Thyroid gland (tissue), 4 donors: ENCODE data around the gene CD19. TPM values are rescaled to one million over a fixed set of nuclear protein-coding genes. Genes with fewer than 3 reads are reported as not detected.

ENCODE experiments used
- DNase-seq, 2 donors: peaks; one replicate each; pipeline ENCODE4 v3.0.0-alpha.2; 2019
- H3K27ac ChIP-seq, 3 donors: fragments of 200-600 bp; sonication (generic); 1 replicate in 2 of 3; 2 replicates in 1 of 3; pipeline ENCODE4 v1.5.1; 2016 to 2019; ENCODE audit warnings: mild to moderate bottlenecking in 1 of 3, moderate library complexity in 1 of 3
- H3K27me3 ChIP-seq: fragments of 200-600 bp; sonication (generic); one replicate; pipeline ENCODE4 v1.5.1; 2019
- H3K36me3 ChIP-seq, 2 donors: fragments of 200-600 bp; sonication (generic); one replicate each; pipeline ENCODE4 v1.5.1; 2016 to 2019
- H3K4me1 ChIP-seq, 2 donors: fragments of 200-600 bp; sonication (generic); one replicate each; pipeline ENCODE4 v1.5.1; 2017 to 2019
- H3K4me3 ChIP-seq, 3 donors: fragments of 200-600 bp; sonication (generic); replicated peaks in 1 of 3; 1 replicate in 2 of 3; 2 replicates in 1 of 3; pipeline ENCODE4 v1.5.1; 2016; ENCODE audit warnings: mild to moderate bottlenecking in 1 of 3
- H3K9me3 ChIP-seq: fragments of 200-600 bp; sonication (generic); one replicate; pipeline ENCODE4 v1.5.1; 2017
- POLR2A ChIP-seq, 2 donors: fragments of 450-650 bp; IDR thresholded peaks; one replicate each; pipeline ENCODE4 v1.6.1; 2017; ENCODE audit warnings: antibody characterized with exemption in 2 of 2, mild to moderate bottlenecking in 2 of 2, moderate library complexity in 1 of 2
- WGBS, 2 donors: methylation state at CpG; one replicate each; pipeline ENCODE4 v1.1.5; 2017; 5-methylcytosine and 5-hydroxymethylcytosine counted together
- intact Hi-C: fragments of 100-400 bp; cut with DNase I; formaldehyde crosslinking; loops from one replicate; pipeline ENCODE4 v1.15.1; 2023
- total RNA-seq, 4 donors: library from RNA; depleted of rRNA; stranded (reverse); fragments of >200 nt; gene quantifications; one replicate each; pipeline ENCODE4 v1.2.3, GENCODE V29; 2016
- TF ChIP-seq, protein P1 (sequence below), 6 experiments: fragments of 200-600 bp in 3 of 6; fragments of 450-650 bp in 3 of 6; sonication (generic) in 3 of 6; IDR thresholded peaks; one replicate each; pipeline ENCODE4 v1.5.1; 2016 to 2019; ENCODE audit warnings: antibody characterized with exemption in 6 of 6, mild to moderate bottlenecking in 2 of 6, inconsistent platforms in 1 of 6, moderate library complexity in 1 of 6

CD19 gene
- total RNA-seq, 4 donors from 2014 or later: not detected

- TF ChIP-seq, protein P1, sequence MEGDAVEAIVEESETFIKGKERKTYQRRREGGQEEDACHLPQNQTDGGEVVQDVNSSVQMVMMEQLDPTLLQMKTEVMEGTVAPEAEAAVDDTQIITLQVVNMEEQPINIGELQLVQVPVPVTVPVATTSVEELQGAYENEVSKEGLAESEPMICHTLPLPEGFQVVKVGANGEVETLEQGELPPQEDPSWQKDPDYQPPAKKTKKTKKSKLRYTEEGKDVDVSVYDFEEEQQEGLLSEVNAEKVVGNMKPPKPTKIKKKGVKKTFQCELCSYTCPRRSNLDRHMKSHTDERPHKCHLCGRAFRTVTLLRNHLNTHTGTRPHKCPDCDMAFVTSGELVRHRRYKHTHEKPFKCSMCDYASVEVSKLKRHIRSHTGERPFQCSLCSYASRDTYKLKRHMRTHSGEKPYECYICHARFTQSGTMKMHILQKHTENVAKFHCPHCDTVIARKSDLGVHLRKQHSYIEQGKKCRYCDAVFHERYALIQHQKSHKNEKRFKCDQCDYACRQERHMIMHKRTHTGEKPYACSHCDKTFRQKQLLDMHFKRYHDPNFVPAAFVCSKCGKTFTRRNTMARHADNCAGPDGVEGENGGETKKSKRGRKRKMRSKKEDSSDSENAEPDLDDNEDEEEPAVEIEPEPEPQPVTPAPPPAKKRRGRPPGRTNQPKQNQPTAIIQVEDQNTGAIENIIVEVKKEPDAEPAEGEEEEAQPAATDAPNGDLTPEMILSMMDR (IDR thresholded peaks at IDR 0.05): no peak
- TF ChIP-seq POLR2A (IDR thresholded peaks at IDR 0.05): no peak
- no peaks in the 10 kb centered on the region for H3K9me3 ChIP-seq
- intact Hi-C loops: no loop called here
- no peaks in the 10 kb centered on the region for H3K4me1 ChIP-seq
- H3K36me3 ChIP-seq: peaks cover 38 to 44% of the 10 kb centered on the region in 2 donors
- DNase-seq: peak in 1 of 2 donors; percentile 12
- WGBS, 2 donors: 80 to 88% methylated on average over 13 to 15 of the region's 24 CpGs
- no peaks in the 10 kb centered on the region for H3K27me3 ChIP-seq
- H3K27ac ChIP-seq: no peak within 1 kb of the TSS
- H3K4me3 ChIP-seq: no peak within 1 kb of the TSS
Measured at GRCh38 chr16:28984619-28985135, 52.9 kb downstream of the CD19 start, which contains the start of gene LAT. Gene LAT, plus strand, starts transcription at chr16:28985052. Its CDS starts 366 bp downstream, at chr16:28985418.

- Histone ChIP-seq H3K36me3 (peaks cover 38 to 44% of the 10 kb centered on the region in 2 donors), H3K27ac (no peak overlapping the region), H3K27me3 (no peaks in the 10 kb centered on the region), H3K4me3 (no peak overlapping the region), H3K9me3 (no peaks in the 10 kb centered on the region), H3K4me1 (no peaks in the 10 kb centered on the region)
- TF ChIP-seq, protein P1 (IDR thresholded peaks at IDR 0.05): no peak
- no peak for TF ChIP-seq POLR2A (IDR thresholded peaks at IDR 0.05)
- 93% methylated on average over 11 to 15 of the region's 19 CpGs for WGBS, 2 donors
- intact Hi-C loops: no loop called here
- no peak for DNase-seq
Measured at GRCh38 chr16:28985211-28986041, 53.7 kb downstream of the CD19 start.

- Histone ChIP-seq H3K4me3 (no peak overlapping the region), H3K9me3 (no peaks in the 10 kb centered on the region), H3K4me1 (no peaks in the 10 kb centered on the region), H3K36me3 (peaks cover 37 to 40% of the 10 kb centered on the region in 2 donors), H3K27me3 (no peaks in the 10 kb centered on the region), H3K27ac (no peak overlapping the region)
- TF ChIP-seq, protein P1 (IDR thresholded peaks at IDR 0.05): no peak
- no peak for TF ChIP-seq POLR2A (IDR thresholded peaks at IDR 0.05)
- WGBS, 2 donors: 94 to 98% methylated on average over 9 of the region's 9 CpGs
- no peak for DNase-seq
- intact Hi-C loops: no loop called here
Measured at GRCh38 chr16:28986046-28986445, 54.3 kb downstream of the CD19 start.

- Histone ChIP-seq H3K4me1 (no peaks in the 10 kb centered on the region), H3K27me3 (no peaks in the 10 kb centered on the region), H3K36me3 (peaks cover 33 to 36% of the 10 kb centered on the region in 2 donors), H3K9me3 (no peaks in the 10 kb centered on the region), H3K4me3 (no peak overlapping the region), H3K27ac (no peak overlapping the region)
- 79 to 89% methylated on average over 12 to 13 of the region's 13 CpGs for WGBS, 2 donors
- no peak for TF ChIP-seq POLR2A (IDR thresholded peaks at IDR 0.05)
- TF ChIP-seq, protein P1 (IDR thresholded peaks at IDR 0.05): no peak
- intact Hi-C loops: no loop called here
- DNase-seq: no peak
Measured at GRCh38 chr16:28986492-28986891, 54.7 kb downstream of the CD19 start.
